Measurements from ENCODE around the gene AKT1S1.

Gene AKT1S1

DNA sequence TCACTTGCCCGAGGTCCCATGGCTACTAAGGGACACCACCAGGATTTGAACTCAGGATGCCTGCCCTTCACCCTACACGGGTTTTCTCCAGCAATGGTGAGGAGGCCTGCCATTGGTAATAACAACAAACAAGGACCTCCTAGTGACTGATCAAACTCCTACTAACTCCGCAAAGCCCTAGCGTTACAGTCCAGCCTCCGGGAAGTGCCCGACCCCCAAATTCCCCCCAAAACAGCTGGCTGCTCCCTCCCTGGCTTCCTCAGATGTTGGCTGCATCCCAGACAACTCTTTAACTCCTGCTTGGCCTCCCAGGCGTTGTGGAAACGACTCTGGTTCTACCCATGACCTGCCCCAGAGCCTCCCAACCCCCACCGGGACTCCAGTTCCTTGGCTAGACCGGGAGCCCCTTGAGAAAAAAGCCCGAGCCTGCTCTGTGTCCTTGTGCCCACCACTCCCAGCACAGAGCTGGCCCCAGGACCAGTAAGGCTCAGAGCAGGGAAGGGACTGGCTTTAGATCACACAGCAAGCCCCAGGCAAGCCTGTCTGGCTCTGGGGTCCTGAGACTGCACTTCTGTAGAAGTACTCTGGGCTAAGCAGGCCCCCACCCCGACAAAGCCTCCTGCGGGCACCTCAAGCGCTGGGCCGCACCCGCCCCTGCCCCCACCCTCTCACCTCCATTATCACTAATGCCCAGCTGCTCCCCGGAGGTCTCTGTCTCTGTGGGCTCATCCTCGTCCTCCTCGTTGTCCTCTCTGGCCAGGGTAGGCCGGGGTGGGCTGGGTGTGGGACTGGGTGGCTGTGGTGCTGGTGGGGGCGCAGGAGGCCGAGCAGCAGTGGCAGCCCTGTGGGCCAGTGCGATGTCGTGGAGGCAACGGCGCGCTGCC lies 4.7 kb downstream of the AKT1S1 start:
- peak overlapping the region in 9 of 11 experiments; percentile 18 to 98 (median 34); a peak in 14 of 22 replicates for H3K9ac ChIP-seq
- H3K27me3 ChIP-seq: no peaks in the 10 kb centered on the region
- H3K4me3 ChIP-seq: no peak overlapping the region

DNA sequence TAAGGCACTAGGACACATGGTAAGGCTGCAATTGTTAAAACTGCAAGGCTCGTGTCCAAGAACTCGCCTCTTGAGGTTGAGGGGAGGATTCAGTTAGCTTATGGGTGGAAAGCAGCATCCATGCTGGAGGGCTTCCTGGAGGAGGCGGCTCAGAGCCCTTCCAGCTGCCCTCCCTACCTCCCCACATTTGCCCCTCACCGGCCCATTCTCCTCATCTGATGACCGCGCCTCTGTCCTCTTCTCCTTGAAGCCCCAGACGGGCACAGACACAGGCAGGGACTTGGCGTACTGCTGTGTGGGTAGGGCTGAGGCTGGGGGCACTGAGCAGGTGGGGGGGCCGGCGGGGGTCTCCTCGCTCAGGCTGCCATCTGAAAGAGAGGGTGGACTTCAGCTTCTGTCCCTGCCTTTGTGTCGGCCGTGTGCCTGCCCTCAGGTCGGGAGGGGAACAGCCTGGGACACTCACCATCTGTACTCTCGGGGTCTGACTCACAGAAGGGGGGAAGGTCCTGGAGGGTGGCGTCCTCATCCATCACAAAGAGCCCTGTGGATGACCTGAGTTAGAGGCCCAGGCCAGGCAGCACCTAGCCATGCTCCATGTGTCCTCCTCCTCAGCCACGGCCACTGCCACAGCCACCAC lies 5.7 kb downstream of the AKT1S1 start:
- Histone ChIP-seq H4K20me1 (peaks cover 0 to 6% (median 4%) of the 10 kb centered on the region in 11 experiments; a peak in 13 of 22 replicates), H3K4me3 (no peak overlapping the region), H3K4me1 (peaks cover 42 to 79% (median 62%) of the 10 kb centered on the region in 10 experiments), H3K27ac (peak overlapping the region in 5 of 11 experiments; percentile 8 to 52 (median 25); a peak in 9 of 22 replicates), H3K36me3 (peaks cover 0 to 40% (median 13%) of the 10 kb centered on the region in 11 experiments; a peak in 13 of 22 replicates), H3K9me3 (replicated peaks in 1 of 11) (no peaks in the 10 kb centered on the region), H3K9ac (peak overlapping the region in 9 of 11 experiments; percentile 16 to 98 (median 34); a peak in 10 of 22 replicates), H3K27me3 (no peaks in the 10 kb centered on the region), H3K4me2 (peak overlapping the region in 6 of 11 experiments; percentile 64 to 99 (median 92); a peak in 9 of 22 replicates)
- TF ChIP-seq Cebpa-rat (IDR thresholded peaks at IDR 0.05): no peak

More for the DNA sequence above, 4.7 kb downstream of the AKT1S1 start:
- Histone ChIP-seq H3K36me3 (peaks cover 0 to 40% (median 13%) of the 10 kb centered on the region in 11 experiments; a peak in 13 of 22 replicates), H3K4me1 (peaks cover 40 to 77% (median 60%) of the 10 kb centered on the region in 10 experiments), H3K27ac (peak overlapping the region in 7 of 11 experiments; percentile 7 to 52 (median 11); a peak in 10 of 22 replicates), H3K9me3 (replicated peaks in 1 of 11) (no peaks in the 10 kb centered on the region), H3K4me2 (peak overlapping the region in 5 of 11 experiments; percentile 52 to 99 (median 90); a peak in 9 of 22 replicates), H4K20me1 (no peaks in the 10 kb centered on the region; a peak in 1 of 22 replicates)
- TF ChIP-seq Cebpa-rat (IDR thresholded peaks at IDR 0.05): no peak

DNA sequence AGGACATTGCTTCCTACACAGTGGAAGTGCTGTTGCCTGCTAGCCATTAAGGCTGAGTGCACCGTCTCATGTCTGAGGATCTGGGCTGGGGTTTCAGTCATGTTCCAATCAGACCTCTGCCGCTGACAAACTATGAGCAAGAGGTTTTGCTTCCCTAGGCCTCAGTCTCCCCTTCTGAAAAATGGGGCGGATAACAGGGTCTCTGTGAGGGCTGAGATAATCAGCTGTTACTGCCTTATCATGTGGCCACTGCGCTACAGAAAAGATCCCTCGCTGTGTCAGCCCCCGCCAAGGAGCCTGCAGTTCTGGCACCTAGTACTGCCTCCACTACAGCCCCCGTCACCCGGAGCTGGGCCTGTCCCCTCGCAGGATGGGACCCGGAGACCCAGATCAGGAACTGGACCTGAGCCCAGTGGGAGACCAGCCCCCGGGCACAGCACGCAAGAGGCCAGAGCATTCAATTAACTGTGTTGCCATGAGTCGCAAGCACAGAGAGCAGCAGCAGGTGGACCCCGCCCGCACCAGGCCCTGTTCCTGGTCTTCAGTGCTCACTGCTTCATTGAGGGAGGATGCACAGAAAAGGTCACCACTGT lies 6.8 kb downstream of the AKT1S1 start:
- Histone ChIP-seq H3K9ac (peak overlapping the region; percentile 76 to 86 (median 82)), H3K27me3 (no peaks in the 10 kb centered on the region), H4K20me1 (peaks cover 0 to 17% (median 15%) of the 10 kb centered on the region in 11 experiments; a peak in 19 of 22 replicates), H3K4me2 (peak overlapping the region; percentile 89 to 99 (median 94)), H3K4me1 (peaks cover 47 to 87% (median 68%) of the 10 kb centered on the region in 10 experiments), H3K27ac (peak overlapping the region; percentile 70 to 89 (median 79); a peak in 21 of 22 replicates), H3K9me3 (replicated peaks in 1 of 11) (no peaks in the 10 kb centered on the region), H3K36me3 (peaks cover 0 to 44% (median 13%) of the 10 kb centered on the region in 11 experiments; a peak in 13 of 22 replicates), H3K4me3 (peak overlapping the region; percentile 53 to 71 (median 62))
- no peak for TF ChIP-seq Cebpa-rat (IDR thresholded peaks at IDR 0.05)

DNA sequence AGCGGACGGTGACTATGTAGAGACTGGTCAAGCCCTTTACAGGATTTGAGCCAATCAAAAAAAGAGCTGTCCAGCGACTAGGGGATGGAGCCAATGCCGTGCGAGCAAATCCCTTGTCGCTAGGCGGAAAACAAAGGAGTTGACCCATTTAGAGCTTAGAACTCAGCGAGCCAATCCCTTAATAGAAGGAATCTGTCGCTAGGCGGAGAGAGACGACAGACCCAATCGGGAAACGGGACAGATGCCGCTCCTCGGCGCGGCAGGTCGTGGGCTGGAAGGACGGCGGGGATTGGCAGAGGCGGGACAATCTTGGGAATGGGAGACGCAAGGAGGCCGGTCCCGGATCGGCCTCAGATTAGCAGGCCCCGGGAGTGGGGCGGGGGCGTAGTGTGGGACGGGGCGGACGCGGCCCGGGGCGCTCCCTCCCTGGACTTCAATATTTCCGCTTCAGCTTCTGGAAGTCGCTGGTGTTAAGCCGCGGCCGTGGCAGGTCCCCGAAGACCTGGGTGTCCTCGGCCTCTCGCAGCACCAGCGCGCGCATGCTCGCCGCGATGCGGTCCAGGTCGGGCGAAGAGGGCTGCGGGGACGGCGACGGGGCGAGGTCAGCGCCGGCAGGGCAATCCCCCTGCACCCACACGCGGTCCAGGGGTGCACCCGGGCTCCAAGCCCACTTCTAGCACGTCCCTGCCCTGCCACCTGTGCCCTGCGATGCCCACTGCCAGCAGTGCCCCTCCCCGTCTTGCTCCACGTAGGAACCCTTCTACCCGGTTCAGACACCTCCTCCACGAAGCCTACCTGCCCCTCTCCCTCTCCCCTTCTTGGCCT lies 7.5 kb downstream of the AKT1S1 start:
- Histone ChIP-seq H3K4me3 (peak overlapping the region; percentile 53 to 71 (median 62)), H3K9ac (peak overlapping the region; percentile 76 to 86 (median 82)), H3K27me3 (no peaks in the 10 kb centered on the region), H3K4me2 (peak overlapping the region; percentile 91 to 99 (median 97)), H3K4me1 (peaks cover 47 to 87% (median 68%) of the 10 kb centered on the region in 10 experiments), H3K36me3 (peaks cover 4 to 46% (median 17%) of the 10 kb centered on the region in 11 experiments), H4K20me1 (peaks cover 4 to 24% (median 20%) of the 10 kb centered on the region in 11 experiments; a peak in 20 of 22 replicates), H3K27ac (peak overlapping the region; percentile 70 to 95 (median 82)), H3K9me3 (replicated peaks in 1 of 11) (no peaks in the 10 kb centered on the region)
- TF ChIP-seq Cebpa-rat (IDR thresholded peaks at IDR 0.05): no peak

DNA sequence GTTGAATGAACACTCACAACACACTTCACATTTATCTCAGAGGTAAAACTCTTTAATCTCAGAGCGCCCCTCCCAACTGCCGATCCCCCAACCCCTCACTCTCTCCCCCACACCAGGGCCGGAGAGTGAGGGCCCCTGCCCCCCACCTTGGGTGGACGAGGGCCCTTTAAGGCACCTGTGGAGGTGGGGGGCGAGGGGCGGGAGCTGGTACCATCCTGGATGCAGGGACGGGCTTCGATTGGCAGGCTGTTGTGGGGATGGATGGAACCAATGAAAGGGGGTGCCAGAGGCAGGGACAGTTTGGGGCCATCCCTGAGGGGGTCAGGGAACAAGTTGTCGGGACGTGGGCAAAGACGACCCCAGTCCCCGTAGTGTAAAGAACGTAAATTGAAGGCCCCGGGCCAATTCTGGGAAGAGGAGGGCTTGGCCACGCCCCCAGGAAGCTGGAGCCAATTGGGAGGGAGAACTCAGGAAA lies 8.1 kb downstream of the AKT1S1 start:
- Histone ChIP-seq H3K9me3 (replicated peaks in 1 of 11) (no peaks in the 10 kb centered on the region), H3K36me3 (peaks cover 10 to 46% (median 21%) of the 10 kb centered on the region in 11 experiments), H4K20me1 (peaks cover 11 to 31% (median 27%) of the 10 kb centered on the region in 11 experiments; a peak in 21 of 22 replicates), H3K4me3 (peak overlapping the region; percentile 43 to 65 (median 51)), H3K4me2 (peak overlapping the region; percentile 75 to 99 (median 97)), H3K4me1 (peaks cover 47 to 87% (median 68%) of the 10 kb centered on the region in 10 experiments), H3K9ac (peak overlapping the region; percentile 50 to 82 (median 69); a peak in 20 of 22 replicates), H3K27ac (peak overlapping the region; percentile 25 to 95 (median 84); a peak in 21 of 22 replicates), H3K27me3 (no peaks in the 10 kb centered on the region)
- TF ChIP-seq Cebpa-rat (IDR thresholded peaks at IDR 0.05): no peak

DNA sequence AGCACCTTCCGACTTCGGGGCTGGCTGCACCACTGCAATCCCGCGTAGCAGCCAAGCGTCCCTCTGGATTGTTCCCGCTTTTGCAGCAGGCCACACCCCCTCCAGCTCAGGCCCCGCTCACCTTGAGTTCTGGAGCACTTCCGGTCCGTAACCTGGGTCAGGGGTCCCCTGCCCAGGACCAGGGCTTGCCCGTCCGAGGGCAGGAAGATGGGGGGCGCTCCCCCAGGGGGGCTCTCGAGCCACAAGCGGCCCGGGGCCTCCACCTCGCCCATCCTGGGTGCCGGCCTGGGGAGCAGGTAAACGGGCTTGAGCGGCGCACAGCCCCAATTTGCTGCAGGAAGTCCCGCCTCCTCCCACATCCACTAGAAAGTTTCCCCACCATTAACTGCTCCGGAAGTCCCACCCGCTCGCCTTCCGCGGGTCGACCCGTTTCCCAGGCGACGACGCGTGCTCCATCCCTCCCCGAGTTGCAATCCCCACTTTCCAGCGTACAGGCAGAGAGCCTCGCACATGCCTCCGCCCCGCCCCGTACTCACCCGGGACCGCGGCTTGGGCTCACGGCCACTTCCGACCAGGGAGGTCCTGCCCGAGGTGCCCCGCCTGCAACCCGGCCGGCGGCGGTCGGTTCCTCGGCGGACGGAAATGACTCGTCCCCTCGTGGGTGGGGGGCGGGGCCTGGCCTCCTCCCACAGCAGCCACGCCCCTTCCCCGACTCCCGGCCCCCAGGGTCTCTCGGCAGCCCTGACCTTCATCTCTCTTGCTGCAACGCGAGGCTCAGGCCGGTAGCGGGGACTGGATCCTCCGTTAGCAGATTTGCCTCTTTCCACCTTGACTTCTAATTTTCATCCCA lies 10.0 kb downstream of the AKT1S1 start, which contains the start of gene PNKP:
TSS of gene PNKP (minus strand) at position 644 of the 850 bp plus-strand sequence. CDS start at position 272, 372 bp downstream.
- H3K4me2 ChIP-seq: peak within 1 kb of the TSS; percentile 75 to 99 (median 97)
- peak within 1 kb of the TSS; percentile 75 to 87 (median 83) for H3K9ac ChIP-seq
- no peaks in the 10 kb centered on the region for H3K9me3 ChIP-seq (replicated peaks in 1 of 11)
- H3K4me1 ChIP-seq: peaks cover 47 to 75% (median 64%) of the 10 kb centered on the region in 10 experiments
- TF ChIP-seq Cebpa-rat (IDR thresholded peaks at IDR 0.05): no peak
- peaks cover 27 to 47% (median 37%) of the 10 kb centered on the region in 11 experiments for H3K36me3 ChIP-seq
- H3K27ac ChIP-seq: peak within 1 kb of the TSS; percentile 74 to 95 (median 84)
- no peaks in the 10 kb centered on the region for H3K27me3 ChIP-seq
- peak within 1 kb of the TSS; percentile 79 to 97 (median 88) for H3K4me3 ChIP-seq
- H4K20me1 ChIP-seq: peaks cover 22 to 49% (median 45%) of the 10 kb centered on the region in 11 experiments; a peak in 21 of 22 replicates
